GM19239 (cell line): ENCODE data around the gene SORBS1.

Experiments
- DNase-seq: peaks from one replicate; pipeline ENCODE4 v3.0.0; 2011; ENCODE audit warnings: low spot score; ENCODE audit not compliant: insufficient read length
- FAIRE-seq: peaks from 2 replicates; lab custom pipeline; 2011; peaks lifted over from hg19 to GRCh38; lab: Jason Lieb, UNC

SORBS1 gene

DNA sequence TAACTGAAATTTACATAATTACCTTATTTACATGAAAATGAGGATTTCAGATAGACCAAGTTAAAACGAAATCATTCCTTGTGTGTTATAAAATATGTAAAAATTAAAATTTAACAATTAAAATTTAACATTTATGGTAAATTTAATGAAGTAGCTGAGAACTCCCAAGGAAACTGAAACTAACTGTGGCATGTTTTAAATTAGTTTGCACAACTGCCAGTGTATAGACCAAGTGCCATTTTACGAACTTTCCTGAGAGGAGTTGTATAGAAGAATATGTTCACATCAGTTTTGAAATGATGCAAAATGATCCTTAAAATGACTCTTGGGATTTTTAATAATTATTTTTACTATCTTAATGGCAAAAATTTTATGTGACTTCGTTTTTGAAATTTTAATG is 293.9 kb downstream of the SORBS1 start:
- FAIRE-seq (no peak), DNase-seq (no peak)

DNA sequence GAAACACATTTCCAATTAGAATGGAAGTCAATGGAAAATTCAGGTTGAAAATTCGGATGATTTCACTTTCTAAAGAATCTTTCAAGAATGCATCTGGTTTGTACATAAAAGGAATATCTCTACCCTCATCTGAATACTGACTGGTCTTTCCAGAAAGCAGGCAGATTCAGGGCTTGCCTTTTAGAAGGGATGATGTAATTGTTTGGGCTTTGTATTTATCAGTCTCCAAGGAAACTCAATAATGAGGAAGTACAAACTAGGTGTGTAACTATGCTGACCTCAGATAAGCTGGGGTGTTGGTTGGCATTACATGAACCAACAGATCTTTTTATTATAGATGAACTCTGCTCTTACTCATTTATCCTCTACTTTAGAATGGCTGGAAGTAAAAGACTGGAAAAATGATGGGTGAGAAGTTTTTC is 294.5 kb downstream of the SORBS1 start:
- FAIRE-seq: peak; percentile 45
- DNase-seq: peak; percentile 31

DNA sequence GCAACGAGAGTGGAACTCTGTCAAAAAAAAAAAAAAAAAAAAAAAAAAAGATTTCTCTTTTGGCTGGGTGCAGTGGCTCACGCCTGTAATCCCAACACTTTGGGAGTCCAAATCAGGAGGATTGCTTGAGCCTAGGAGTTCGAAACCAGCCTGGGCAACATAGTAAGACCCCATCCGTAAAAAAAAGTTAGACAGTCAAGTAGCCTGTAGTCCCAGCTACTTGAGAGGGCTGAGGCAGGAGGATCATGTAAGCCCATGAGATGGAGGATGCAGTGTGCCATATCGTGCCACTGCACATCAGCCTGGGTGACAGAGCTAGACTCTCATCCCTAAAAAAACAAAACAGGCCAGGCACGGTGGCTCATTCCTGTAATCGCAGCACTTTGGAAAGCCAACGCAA is 295.6 kb downstream of the SORBS1 start:
- DNase-seq: no peak

GRCh38 chr10:95264227-95265051 is 296.7 kb downstream of the SORBS1 start:
- no peak for FAIRE-seq
- no peak for DNase-seq

More for the DNA sequence above, 295.6 kb downstream of the SORBS1 start:
- no peak for FAIRE-seq

DNA sequence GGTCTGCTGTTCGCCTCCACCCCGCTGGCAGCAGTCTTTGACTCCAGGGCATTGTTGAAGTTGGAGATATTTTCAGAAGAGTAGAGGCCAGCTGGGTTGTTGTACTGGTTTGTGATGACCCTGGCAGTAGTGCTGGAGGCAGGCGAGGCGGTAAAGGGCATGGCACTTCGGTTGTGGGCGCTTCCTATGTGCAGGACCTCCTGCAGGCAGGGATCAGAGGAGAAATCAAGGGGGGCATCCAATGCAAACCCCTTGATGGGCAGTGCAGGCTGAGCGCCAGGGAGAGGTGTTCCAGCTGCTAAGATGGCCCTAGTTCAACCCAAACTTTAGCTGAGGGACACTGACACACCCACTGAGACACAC is 297.3 kb downstream of the SORBS1 start:
- DNase-seq (no peak), FAIRE-seq (no peak)

GRCh38 chr10:95262763-95263518 is 298.2 kb downstream of the SORBS1 start:
- DNase-seq (no peak), FAIRE-seq (no peak)

DNA sequence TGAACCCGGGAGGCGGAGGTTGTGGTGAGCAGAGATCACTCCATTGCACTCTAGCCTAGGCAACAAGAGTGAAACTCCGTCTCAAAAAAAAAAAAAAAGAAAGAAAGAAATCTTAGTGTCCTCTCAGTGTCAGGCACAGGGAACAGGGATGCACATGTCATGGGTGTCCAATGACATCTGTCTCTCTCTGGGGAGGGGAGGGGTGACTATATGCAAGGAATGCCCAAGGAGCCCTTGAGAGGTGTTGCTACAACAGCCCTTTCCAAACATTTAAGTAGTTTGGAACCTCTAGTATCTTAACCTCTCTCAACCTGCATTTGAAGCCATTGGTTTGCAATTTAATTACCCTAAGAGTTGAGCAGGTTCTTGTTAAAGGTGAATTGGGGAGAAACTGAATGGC is 299.2 kb downstream of the SORBS1 start:
- no peak for DNase-seq
- no peak for FAIRE-seq
